NCI-H2227 (cell line): Measurements from ENCODE around the gene CBL.

Source experiments
- DNase-seq: peaks from one replicate; lab custom pipeline; 2025; ENCODE audit not compliant: unreplicated experiment; lab: John Stamatoyannopoulos, UW

CBL gene

DNA sequence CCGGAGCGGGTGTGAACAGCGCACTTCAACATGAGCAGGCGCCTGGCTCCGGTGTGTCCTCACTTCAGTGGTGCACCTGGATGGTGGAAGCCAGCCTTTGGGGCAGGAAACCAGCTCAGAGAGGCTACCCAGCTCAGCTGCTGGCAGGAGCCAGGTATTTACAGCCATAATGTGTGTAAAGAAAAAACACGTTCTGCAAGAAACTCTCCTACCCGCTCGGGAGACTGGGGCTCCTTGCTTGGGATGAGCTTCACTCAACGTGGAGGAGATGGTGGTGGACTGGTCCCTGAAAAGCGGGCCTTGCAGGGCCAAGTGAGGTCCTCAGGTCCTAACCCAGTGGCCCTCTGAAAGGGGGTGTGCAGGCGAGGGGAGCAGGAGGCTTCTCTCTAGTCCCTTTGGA is 103.3 kb downstream of the CBL start:
- DNase-seq, result no peak

DNA sequence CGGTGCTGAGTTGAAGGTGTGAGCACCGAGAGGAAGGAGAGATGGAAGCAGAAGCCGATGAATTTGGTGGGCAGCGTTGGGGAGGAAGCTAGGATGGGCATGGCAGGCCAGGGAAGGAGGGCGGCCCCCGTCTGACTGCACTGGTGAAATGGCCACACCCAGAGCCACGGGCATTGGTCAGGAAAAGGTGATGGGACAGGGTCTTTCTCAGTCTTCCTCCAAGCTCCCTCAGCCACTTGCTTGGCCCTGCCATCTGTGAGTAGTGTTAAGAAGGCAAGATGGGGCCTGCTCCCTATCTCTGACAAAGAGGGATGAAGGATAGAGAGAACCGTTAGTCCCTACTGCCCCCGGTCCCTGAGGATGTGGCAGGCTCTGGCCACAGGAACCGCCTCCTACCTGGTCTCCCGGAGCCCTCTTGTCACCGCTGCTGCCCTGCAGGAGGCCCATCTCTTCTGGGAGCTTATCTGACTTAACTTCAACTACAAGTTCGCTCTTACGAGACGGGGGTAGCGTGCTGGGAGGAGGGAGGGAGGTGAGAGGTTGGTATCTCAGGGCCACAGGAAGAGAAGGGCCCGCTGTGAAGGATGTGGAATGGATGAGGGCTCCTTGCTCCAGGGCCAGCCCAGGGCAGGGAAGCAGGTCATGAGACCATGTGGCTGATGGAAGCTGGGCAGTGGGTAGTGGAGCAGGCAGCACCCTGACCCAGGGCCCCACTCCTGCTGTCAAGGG is 104.0 kb downstream of the CBL start:
- no peak for DNase-seq

DNA sequence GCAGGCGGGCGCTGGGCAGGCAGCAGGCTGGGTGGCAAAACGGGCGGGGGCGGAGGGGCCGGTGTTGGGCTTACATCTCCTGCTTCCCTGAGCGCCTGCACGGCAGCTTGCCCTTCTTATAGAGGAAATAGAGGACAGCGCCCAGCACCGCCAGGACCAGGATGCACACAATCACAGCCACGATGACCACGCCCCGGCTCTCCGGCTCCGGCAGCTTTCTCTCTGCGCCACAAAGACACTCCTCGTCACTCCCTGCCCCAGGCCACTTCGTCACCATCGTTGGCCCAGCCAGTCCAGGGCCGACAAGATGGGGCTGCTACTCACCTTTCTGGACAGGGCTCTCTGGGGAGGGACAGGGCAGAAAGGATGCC is 104.5 kb downstream of the CBL start:
- no peak for DNase-seq

DNA sequence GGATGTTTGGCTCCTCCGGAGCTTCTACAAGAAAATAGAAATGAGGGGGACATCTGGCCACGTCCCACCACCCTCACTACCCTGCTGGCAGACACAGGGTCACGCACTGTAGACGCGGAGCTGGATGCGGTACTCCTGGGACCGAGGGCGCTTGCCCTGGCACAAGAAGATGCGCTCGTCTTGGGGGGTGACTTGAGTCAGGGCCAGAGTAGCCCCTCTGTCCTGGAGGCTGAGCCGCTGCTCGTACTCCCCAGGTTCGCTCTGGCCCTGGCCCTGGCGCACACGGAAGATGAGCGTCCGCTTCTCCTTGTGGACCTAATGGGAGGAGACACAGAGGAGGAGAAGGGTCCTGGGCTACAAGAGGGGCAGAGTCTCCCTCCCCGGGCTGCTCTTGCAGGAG is 108.6 kb downstream of the CBL start:
- no peak for DNase-seq

DNA sequence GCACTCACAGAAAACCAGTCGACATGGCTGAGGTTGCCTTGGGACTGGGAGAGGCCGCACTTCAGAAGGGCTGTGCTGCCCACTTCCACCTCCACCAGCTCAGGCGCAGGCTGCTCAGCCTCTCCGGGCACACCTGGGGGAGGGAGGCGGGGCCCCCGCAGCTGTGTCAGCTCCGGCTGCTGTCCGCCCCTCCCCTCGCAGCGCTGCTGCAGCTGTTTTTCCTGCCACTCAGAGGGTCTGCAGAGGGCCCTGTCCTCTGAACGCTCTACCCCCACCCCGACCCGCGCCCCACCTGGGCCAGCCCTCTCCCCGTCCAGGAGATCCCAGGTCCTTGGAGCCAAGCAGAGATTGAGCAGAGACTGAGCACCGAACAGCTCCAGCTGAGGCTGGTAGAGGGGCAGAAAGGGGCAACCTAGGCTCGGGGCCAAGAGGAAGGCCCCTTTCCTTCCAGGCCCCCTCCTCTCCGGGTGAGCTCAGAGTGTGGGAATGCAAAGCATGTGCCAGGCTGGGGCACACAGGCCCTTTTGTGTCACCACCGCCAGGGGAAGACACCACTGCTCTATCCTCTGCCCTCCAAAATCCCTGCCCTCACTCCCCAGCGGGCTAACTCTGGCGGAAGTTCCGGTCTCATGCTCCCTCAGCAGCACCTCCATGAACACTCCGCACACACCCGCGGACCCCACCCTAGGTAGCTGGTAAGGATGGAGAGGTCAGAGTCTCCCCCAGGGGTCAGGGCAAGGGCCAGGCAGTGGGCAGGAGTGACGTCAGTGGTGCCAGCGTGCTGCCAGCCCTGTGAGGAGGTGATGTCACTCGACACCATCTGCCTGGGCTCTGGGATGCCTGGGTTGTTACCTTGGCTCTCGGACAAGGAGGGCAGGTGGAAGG is 109.2 kb downstream of the CBL start:
- peak; percentile 53 for DNase-seq

DNA sequence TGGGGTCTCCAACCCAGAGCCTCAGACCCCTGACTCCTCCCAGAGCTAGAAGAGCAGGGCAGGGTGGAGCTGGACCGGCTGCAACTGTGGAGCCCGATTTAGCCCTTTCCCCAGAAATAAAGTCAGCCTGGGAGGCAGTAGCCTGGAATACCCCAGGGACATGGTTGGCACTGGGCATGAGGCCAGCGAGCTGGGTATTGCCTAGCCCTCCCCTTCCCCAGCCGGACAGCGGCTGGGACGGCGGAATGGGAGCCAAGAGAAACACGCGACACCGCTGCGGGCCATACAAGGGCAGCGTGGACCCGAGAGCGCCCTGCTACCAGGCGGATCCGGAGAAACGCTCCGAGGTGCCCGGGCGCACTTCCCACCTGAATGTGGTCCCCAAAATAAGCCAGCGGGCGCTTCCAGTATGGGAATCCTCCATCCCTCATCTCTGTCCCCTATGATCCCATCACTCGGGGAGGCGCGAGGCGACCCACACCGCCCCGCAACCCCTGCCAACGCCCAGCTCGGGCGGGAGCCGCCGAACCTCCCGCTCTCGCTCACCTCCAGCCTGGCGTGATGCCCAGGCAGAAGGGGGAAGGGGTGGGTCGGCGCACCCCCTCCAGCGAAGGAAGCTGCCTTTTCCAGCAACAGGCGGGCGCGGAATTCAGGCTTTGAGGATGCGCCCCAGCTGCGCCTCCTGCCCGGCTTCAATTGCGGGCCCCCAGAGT is 110.0 kb downstream of the CBL start:
- peak; percentile 38 for DNase-seq

DNA sequence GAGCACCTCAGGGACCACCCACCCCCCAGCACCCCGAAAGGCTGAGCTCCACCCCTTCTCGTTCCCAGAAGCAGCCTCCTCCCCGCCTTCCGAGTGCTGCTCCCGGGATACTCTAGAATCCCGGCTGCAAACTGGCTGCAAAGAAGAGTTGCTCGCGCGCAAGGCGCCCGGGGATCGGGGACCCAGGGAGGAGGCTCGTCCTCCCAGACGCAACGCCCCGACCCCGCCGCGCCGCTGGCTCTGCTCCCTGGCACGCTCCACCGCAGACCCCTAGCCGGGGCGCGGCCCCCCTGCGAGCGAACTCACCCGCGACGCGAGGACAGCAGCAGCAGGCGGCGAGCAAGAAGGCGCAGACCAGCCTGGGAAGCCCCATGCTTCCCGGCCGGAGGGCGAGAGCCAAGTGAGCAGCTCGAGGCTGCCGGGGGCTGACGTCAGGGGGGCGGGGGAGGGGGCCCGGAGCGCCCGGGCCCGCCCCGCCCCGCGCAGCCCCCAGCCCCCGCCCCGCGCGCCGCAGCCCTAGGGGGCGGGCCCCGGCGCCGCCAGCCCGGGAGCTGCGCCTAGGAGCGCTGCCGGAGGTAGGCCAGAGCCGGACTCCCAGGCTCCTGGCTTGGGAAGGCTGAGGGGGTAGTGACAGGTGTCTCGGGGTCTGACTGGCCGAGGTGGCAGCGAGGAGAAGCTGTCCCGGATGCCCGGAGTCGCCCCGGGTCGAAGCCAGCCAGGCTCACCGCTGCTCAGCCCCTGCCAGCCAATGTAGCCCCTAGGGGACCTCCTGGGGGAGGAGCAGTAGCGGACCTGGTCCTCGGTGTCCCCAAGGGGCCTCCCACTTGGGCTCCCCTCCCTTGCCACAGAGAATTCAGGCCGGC is 110.8 kb downstream of the CBL start, which contains the start of gene MCAM:
Gene MCAM, minus strand, starts transcription at position 402 of the 863 bp plus-strand sequence. Its CDS starts 29 bp downstream, at position 373.
- DNase-seq, result peak; percentile 59

DNA sequence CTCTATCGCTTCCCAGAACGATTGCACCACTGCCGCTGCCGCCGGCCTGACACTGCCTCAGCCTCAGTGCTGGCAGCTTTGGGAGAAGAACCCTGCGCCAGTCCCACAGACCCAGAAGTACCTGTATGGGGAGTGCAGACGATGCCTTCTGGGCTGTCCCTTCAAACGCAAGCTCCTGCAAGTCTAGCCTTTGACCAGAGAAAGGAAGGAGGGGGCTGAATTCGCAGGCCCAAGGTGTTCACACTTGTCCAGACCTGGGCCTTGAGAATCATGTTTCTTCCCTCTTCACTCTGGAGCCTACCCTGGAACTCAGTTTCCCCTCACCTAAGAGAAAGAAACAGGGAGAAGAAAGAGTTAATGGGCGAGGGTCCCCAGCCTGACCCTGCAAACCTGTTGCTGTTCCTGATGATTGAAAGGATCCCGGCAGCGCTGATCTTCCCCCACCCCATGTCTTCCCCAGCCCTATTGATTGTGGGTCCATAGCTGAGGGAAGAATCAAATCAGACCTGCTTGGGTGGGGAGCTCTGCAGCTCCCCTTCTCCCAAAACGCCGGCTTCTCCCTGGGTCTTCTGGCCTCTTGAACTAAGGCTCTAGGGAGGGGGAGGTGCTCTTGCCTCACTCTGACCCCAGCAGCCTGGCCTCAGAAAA is 111.6 kb downstream of the CBL start:
- DNase-seq, result no peak

DNA sequence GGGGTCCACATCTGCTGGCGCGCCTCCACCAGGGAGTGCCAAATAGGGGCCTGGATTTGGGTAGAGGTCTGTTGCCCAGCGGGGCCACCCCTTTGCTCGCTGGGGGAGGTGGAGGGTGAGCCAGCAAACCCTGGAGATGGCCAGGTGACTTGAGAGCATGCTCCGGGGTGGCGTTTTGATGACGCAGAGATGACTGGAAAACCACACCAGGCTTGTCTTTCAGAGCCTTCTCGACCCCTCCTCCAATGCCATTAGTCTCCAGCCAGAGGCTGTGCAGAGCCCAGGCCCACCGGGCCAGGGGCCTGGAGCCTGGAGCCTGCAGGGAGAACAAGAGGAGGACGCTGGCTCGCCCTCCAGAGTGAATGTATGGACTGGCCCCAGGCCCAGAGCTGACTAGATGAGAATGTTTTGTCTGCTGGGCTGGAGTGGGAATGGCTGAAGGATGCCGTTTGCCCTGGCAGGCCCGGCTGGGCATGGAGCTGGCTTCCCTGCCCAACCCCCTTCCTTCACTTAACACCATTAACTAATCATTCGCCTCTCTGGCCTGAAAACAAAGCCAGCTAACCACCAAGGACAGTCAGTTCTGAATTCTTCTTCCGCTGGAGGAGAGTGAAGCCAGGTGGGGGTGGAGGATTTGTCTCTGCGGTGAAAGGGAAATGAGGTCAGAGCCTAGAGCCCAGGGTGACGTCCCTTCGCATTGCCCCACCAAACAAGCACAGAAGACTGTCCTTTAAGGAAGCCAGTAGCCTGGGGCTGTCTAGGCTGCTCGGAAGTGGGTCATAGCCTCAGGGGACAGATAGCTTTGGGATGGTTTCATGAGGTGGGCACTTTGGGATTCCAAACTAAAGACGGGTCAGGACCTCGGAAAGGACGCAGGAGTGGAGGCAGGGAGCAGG is 112.3 kb downstream of the CBL start:
- DNase-seq, result no peak

DNA sequence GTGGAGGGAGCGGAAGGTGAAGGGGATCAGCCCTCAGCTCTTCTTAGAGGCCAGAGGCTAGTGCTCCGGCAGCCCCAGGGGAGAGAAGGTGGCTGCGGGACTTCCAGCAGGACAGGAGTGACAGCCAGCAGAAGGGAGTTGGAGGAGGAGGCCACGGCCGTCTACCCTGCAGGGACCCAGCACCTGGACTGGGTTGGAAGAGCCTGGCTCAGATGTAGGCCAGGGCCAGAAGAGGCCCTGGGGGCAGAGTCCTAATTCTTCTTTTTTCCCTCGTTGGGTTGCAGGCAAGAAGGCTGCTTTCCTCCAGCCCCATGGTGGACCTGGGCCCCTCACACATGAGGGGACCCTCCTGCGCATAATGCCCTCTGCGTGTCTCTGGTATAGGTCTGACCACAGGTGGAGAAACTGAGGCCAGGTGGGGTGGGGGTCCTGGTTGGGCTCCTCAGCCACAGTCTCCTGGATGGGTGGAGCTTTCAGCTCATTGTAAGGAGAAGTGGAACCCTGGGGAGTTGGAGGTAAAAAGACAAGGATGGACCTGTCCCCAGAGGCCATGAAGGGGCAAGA is 113.1 kb downstream of the CBL start:
- no peak for DNase-seq

DNA sequence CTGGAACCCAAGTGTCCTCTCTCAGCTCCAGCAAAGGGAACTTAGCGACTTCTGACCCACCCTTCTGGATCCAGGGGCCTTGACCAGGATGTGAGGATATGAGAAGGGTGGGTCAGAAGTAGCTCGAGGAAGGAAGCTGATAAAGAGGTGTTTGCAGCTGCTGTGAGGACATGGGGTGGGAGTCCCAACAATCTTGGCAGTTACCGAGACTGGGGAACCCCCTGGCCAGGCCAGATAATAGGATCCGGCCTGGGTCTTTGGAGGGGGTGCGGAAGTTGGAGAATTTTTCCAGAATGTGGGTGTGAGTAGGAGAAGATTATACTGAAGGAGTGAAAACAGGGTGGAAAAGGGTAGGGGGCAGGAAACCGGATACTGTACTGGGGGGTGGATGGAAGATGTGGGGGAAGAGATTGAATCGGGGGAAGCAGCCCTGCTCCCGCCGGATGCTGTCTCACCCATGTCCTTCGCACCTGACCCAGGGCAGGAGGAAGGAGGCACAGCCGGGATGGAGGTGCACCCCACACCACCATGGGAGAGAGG is 113.6 kb downstream of the CBL start:
- DNase-seq, result no peak

DNA sequence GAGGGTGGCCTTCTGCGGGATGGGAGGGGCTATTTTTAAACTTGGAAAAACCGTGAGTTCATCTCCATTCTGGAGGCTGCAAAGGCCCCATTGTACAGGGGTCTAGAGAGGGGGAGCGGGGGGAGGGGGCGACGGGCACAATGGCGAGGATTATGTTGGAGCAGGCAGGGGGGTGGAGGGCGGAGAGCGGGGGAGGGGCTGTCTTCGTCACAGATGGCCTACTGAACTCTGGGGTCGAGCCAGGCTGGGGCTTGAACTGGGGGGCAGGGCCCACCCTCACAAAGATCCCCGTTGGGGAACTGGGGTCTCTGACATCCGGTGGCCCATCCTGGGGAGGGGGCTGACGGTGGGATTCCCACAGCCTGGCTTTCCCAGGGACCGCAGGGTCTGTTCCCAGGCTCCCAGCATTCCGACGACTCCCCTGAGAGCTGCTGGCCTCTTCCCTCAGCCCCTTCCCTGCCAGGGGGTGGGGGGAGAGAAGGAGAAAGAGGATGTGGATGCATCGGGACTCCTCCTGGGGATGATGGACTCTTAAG is 114.2 kb downstream of the CBL start:
- no peak for DNase-seq

DNA sequence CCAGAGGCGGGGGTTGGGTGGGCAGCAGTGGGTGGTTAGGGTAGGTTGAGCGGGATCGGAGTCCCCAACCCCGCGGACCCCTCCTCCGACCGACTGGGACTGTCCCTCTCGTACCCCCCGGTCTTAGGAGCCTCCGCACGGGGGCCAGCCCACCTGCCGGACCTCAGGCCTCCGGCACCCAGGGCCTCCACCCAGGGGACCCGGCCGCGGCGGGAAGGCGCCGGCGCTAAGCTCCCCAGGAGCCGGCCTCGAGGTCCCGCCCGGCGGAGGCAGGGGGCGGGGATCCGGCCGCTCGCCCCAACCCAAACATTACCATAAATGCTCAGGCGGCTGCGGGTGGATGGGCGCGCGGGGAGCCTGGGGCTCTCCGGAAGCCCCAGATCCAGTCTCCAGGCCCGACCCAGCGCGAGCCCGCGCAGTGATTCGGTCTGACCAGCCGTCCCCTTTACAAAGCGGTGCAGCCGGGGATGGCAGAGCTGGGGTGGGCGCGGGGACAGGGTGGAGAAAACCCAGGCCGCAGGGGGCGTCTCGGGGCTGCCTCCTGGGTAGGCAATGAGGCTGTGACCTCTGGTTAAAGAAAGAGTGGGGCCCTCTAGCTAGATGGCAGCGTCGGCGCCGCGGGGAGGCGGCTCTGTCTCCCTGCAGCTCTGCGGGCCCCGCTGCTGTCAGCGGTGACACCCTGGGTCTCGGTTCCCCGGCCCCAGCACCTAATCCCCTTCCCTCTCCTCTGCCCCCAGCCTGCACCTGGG is 114.8 kb downstream of the CBL start:
- no peak for DNase-seq

DNA sequence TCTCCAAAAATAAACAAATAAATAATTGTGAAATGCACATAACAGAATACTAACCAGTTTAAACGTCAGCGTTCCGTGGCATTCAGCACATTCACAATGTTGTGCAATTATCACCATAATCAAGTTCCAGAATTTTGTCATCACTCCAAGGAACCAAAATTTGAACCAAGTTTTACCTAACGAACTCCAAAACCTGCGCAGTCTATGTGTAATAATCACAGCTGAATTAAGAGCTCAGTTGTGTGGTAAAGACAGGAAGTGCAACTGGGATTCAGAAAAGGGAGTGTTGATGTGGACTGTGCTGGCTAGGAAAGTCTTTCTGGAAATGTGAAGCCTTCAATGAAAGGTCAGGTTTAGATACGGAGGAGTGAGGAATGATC is 116.2 kb downstream of the CBL start:
- DNase-seq, result no peak

DNA sequence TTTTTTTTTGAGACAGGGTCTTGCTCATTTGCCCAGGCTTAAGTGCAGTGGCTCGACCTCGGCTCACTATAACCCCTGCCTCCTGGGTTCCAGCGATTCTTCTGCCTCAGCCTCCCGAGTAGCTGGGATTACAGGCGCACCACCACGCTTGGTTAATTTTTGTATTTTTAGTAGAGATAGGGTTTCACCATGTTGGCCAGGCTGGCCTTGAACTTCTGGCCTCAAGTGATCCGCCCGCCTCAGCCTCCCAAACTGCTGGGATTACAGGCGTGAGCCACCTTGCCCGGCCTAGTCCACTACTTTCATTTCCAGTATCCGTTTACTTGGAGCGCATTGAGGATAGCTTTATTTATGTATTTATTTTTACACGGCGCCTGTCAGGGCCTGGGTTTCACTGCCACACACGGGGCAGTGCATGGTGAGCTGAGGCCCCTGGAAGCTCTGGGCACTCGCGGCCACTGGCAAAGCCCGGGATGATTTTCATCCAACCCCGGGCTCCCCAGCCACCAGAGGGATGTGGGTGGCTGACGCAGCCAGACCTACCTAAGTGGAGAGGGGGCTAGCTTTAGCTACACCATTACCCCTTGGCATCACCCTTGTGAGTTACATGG is 116.9 kb downstream of the CBL start:
- no peak for DNase-seq

DNA sequence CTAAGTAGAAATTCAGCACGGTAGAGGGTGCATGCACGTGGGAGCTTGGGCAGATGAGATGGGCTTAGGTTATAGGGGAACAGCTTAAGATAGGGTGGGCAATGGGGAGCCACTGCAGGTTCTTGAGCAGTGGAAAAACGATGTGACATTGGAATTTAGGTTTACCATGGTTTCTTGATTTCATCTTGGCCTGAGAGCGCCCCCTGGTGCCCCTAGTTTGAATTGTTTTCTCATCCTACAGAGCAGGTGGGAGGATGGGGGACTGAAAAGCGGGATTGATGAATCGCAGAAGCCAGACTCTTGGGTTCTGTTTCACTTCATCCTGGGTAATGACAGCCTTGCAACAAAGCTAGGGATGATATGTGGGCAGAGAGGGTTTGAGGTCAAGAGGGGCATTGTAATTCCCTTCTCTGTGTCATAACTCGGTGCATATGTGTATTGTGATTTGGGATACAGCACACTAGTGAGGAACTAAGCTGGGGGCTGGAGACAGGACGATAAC is 117.4 kb downstream of the CBL start:
- DNase-seq, result peak; percentile 91

DNA sequence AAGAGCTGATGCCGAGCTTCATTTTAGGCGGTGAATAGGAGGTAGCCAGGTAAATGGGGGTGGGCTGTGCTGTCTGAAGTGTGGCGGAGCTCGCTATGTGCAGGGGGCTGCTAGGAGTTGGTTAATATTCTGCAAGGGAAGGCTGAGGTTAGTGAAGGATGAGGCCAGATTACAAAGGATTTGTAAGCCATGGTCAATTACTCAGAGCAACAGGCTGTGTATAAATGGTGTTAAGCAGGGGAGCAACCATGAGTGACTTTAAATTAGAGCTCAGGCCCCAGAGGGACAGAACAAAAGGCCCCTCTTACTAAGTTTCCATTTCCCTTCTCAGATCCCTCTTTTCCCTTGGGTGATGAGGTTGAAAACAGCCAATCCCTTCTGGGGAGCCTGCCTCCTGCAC is 118.0 kb downstream of the CBL start:
- peak; percentile 41 for DNase-seq
